HL-60 (cell line): Measurements from ENCODE around the gene ODC1.

Experiments used
- GABPA ChIP-seq: IDR thresholded peaks from 2 replicates; pipeline ENCODE4 v1.6.1; 2012; ENCODE audit warnings: low read depth
- TF ChIP-seq, protein P1 (sequence below): IDR thresholded peaks from one replicate; pipeline ENCODE4 v1.5.1; 2011; ENCODE audit warnings: low read length, control low read depth, inconsistent platforms; ENCODE audit not compliant: insufficient read depth

DNA sequence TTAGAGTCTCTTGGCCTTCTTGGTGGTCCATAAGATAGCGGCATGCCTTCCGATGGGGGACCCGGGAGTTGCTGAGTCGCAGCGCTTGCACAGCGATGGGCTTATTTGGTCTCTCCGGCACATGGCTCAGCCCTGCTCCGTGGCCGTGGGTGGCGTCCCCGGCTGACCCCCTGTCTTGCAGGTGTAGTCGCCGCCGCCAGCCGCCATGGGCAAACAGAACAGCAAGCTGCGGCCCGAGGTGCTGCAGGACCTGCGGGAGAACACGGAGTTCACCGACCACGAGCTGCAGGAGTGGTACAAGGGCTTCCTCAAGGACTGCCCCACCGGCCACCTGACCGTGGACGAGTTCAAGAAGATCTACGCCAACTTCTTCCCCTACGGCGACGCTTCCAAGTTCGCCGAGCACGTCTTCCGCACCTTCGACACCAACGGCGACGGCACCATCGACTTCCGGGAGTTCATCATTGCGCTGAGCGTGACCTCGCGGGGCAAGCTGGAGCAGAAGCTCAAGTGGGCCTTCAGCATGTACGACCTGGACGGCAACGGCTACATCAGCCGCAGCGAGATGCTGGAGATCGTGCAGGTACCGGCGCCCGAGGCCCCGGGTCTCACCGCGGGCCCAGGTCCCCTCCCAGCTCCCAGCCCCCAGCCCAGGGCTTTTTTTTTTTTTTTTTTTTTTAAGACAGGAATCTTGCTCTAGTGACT is 28.4 kb downstream of the ODC1 start:
- TF ChIP-seq, protein P1, sequence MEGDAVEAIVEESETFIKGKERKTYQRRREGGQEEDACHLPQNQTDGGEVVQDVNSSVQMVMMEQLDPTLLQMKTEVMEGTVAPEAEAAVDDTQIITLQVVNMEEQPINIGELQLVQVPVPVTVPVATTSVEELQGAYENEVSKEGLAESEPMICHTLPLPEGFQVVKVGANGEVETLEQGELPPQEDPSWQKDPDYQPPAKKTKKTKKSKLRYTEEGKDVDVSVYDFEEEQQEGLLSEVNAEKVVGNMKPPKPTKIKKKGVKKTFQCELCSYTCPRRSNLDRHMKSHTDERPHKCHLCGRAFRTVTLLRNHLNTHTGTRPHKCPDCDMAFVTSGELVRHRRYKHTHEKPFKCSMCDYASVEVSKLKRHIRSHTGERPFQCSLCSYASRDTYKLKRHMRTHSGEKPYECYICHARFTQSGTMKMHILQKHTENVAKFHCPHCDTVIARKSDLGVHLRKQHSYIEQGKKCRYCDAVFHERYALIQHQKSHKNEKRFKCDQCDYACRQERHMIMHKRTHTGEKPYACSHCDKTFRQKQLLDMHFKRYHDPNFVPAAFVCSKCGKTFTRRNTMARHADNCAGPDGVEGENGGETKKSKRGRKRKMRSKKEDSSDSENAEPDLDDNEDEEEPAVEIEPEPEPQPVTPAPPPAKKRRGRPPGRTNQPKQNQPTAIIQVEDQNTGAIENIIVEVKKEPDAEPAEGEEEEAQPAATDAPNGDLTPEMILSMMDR: no peak
- TF ChIP-seq GABPA: no peak
